HEK293 (cell line): Measurements from ENCODE around the gene SSPN.

ENCODE experiments used
- CTCF ChIA-PET: fragments of 350-600 bp; formaldehyde crosslinking; extraction: SDS; loops from one replicate; lab custom pipeline; 2021; ENCODE audit warnings: antibody characterized with exemption; lab: Yijun Ruan, JAX
- POLR2A ChIA-PET: fragments of 300-600 bp; formaldehyde crosslinking; extraction: SDS; loops from one replicate; lab custom pipeline; 2020; ENCODE audit warnings: antibody characterized with exemption, inconsistent platforms; lab: Yijun Ruan, JAX
- H3K27ac ChIP-seq: fragments of 200-500 bp; sonication (Bioruptor generic); 2 replicates; pipeline ENCODE4 v1.5.1; 2014; ENCODE audit warnings: low read depth, low read length, control low read depth, inconsistent platforms; ENCODE audit errors: extremely low read depth
- H3K36me3 ChIP-seq, 2 experiments: fragments of 200-500 bp in 1 of 2; sonication (Bioruptor generic) in 1 of 2; 1 replicate in 1 of 2; 2 replicates in 1 of 2; pipeline ENCODE4 v1.5.1; 2014 to 2017; ENCODE audit warnings: inconsistent platforms in 2 of 2, low read length in 2 of 2; ENCODE audit not compliant: control insufficient read depth in 2 of 2, insufficient read depth in 1 of 2
- H3K4me1 ChIP-seq: fragments of 200-500 bp; sonication (Bioruptor generic); 2 replicates; pipeline ENCODE4 v1.5.1; 2014; ENCODE audit warnings: mild to moderate bottlenecking, low read length, inconsistent platforms; ENCODE audit not compliant: control insufficient read depth, insufficient read depth
- H3K4me3 ChIP-seq: 2 replicates; pipeline ENCODE4 v1.5.1; 2011; ENCODE audit warnings: low read depth, mild to moderate bottlenecking, control low read depth, low read length, moderate library complexity
- H3K9me3 ChIP-seq: fragments of 200-500 bp; sonication (Bioruptor generic); 2 replicates; pipeline ENCODE4 v1.5.1; 2014; ENCODE audit warnings: low read depth, low read length, inconsistent platforms; ENCODE audit not compliant: control insufficient read depth, insufficient read depth
- EGR2 ChIP-seq: fragments of 450-650 bp; formaldehyde crosslinking; IDR thresholded peaks from 2 replicates; pipeline ENCODE4 v1.5.1; 2016; ENCODE audit warnings: low read depth, missing biosample characterization, missing genetic modification characterization
- HOXD13 ChIP-seq: sonication (generic); formaldehyde crosslinking; IDR thresholded peaks from 2 replicates; pipeline ENCODE4 v1.8.0; 2022; ENCODE audit warnings: missing genetic modification reagents, borderline replicate concordance
- SETDB1 ChIP-seq: IDR thresholded peaks from one replicate; pipeline ENCODE4 v1.6.1; 2017; ENCODE audit warnings: mild to moderate bottlenecking, low read length, moderate library complexity, mixed read lengths; ENCODE audit not compliant: insufficient read length
- SP2 ChIP-seq: fragments of 450-650 bp; formaldehyde crosslinking; IDR thresholded peaks from 2 replicates; pipeline ENCODE4 v1.5.1; 2016; ENCODE audit warnings: missing biosample characterization, missing genetic modification characterization
- ZFP37 ChIP-seq: fragments of 450-650 bp; formaldehyde crosslinking; IDR thresholded peaks from 2 replicates; pipeline ENCODE4 v1.5.1; 2016; ENCODE audit warnings: missing biosample characterization, missing genetic modification characterization
- ZIC2 ChIP-seq: fragments of 450-650 bp; formaldehyde crosslinking; IDR thresholded peaks from 2 replicates; pipeline ENCODE4 v1.5.1; 2016; ENCODE audit warnings: missing biosample characterization, missing genetic modification characterization
- ZNF19 ChIP-seq: fragments of 450-650 bp; formaldehyde crosslinking; IDR thresholded peaks from 2 replicates; pipeline ENCODE4; 2016; ENCODE audit warnings: missing biosample characterization, missing genetic modification characterization, low read depth
- ZNF2 ChIP-seq: fragments of 450-650 bp; formaldehyde crosslinking; IDR thresholded peaks from 2 replicates; pipeline ENCODE4 v1.5.1; 2016; ENCODE audit warnings: missing biosample characterization, missing genetic modification characterization
- ZNF366 ChIP-seq: fragments of 450-650 bp; formaldehyde crosslinking; conservative IDR thresholded peaks from 2 replicates; pipeline ENCODE4 v1.5.1; 2016; ENCODE audit warnings: missing biosample characterization, missing genetic modification characterization
- ZNF404 ChIP-seq: fragments of 450-650 bp; formaldehyde crosslinking; IDR thresholded peaks from 2 replicates; pipeline ENCODE4 v1.5.1; 2017; ENCODE audit warnings: missing biosample characterization, missing genetic modification characterization
- ZNF529 ChIP-seq: fragments of 450-650 bp; formaldehyde crosslinking; IDR thresholded peaks from 2 replicates; pipeline ENCODE4 v1.5.1; 2017; ENCODE audit warnings: missing genetic modification characterization, missing biosample characterization; ENCODE audit not compliant: insufficient replicate concordance
- TF ChIP-seq, protein P1 (sequence below): fragments of 450-650 bp; formaldehyde crosslinking; IDR thresholded peaks from 2 replicates; pipeline ENCODE4 v1.5.1; 2016; ENCODE audit warnings: missing biosample characterization, missing genetic modification characterization
- TF ChIP-seq, protein P2 (sequence below): fragments of 450-650 bp; formaldehyde crosslinking; conservative IDR thresholded peaks from 2 replicates; pipeline ENCODE4 v1.5.1; 2016; ENCODE audit warnings: low read depth, missing biosample characterization, missing genetic modification characterization
- TF ChIP-seq, protein P3 (sequence below): fragments of 450-650 bp; formaldehyde crosslinking; IDR thresholded peaks from 2 replicates; pipeline ENCODE4 v1.5.1; 2016; ENCODE audit warnings: missing biosample characterization, missing genetic modification characterization

Gene SSPN

DNA sequence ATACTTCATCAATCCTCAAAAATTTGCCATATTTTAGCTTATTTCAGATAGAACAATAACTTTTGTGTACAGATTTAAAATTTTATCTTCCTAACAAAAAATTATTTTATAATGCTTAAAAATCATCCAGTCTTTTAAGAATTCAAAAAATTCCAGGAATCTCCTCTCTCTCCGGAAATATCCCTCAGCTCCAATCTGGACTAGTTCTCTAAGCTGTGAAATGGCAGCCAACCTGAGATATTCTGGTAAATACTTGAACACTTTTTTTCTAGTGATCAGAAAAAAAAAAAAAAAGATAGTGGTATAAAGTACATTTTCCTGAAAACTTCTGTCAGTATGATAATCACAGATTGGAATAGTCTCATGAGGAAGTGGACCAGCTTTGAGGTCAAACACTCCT lies 57.6 kb downstream of the SSPN start:
- TF ChIP-seq ZNF529 (tag by site-specific recombination) (no peak), ZIC2 (tag by site-specific recombination) (no peak), ZNF404 (tag by site-specific recombination) (no peak), ZFP37 (tag by site-specific recombination) (no peak), EGR2 (tag by site-specific recombination) (no peak)
- TF ChIP-seq, protein P1, sequence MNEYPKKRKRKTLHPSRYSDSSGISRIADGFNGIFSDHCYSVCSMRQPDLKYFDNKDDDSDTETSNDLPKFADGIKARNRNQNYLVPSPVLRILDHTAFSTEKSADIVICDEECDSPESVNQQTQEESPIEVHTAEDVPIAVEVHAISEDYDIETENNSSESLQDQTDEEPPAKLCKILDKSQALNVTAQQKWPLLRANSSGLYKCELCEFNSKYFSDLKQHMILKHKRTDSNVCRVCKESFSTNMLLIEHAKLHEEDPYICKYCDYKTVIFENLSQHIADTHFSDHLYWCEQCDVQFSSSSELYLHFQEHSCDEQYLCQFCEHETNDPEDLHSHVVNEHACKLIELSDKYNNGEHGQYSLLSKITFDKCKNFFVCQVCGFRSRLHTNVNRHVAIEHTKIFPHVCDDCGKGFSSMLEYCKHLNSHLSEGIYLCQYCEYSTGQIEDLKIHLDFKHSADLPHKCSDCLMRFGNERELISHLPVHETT: no peak
- TF ChIP-seq, all 188 proteins: peak for 0
- no peaks in the 10 kb centered on the region for H3K9me3 ChIP-seq
- no peak overlapping the region for H3K27ac ChIP-seq
- H3K4me1 ChIP-seq: no peaks in the 10 kb centered on the region
- H3K4me3 ChIP-seq: no peak overlapping the region
- CTCF ChIA-PET: interaction anchor here (0.7 kb wide), 2 partner anchors 21 to 45 kb away, joined by 3 to 6 read pairs; no protein-coding TSS in a partner anchor
- no peaks in the 10 kb centered on the region for H3K36me3 ChIP-seq
- POLR2A ChIA-PET: no interaction called here

DNA sequence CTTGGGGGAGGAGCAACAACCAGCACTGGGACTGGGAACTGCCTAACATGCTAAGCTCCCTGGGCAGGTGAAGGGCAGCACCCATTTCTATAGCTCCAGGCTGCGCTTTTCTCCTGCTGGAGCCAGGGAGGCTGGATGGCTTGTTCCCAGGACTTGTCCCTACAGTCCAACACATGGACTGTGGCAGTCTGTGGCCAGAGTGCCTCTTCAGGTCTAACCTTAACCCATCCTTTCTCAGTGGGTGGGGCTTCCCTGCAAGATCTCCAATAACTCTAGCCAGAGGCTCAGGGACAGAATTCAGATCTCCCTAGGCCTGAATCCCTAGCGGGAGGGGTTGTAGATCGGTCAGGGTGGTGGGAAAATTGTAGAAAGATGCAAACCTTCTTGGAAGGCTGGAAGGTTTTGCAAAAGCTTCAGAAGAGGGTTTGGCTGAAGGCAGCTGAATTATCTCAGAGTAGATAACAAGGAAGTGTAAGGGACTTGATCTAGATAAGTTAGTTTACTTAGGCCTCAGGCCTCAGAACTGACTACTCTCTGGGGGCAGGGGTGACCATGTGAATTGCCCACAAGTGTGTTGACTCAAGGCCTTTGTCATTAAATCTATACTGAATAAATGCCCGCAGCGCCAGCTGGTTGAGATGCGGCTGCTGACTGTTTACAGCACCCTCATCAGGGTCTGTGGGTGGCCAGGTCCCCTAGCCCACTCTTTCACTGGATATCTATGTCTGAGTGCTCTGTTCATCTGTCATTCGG lies 60.7 kb downstream of the SSPN start:
- H3K4me1 ChIP-seq: no peaks in the 10 kb centered on the region
- H3K4me3 ChIP-seq: no peak overlapping the region
- H3K27ac ChIP-seq: no peak overlapping the region; the same call in 1 of the 2 replicates
- CTCF ChIA-PET: interaction anchor here (1.2 kb wide), 1 partner anchor 134 kb away, joined by 3 read pairs; no protein-coding TSS in a partner anchor
- H3K9me3 ChIP-seq: no peaks in the 10 kb centered on the region
- H3K36me3 ChIP-seq: no peaks in the 10 kb centered on the region
- peak; percentile 56 for TF ChIP-seq SETDB1
- no peak for TF ChIP-seq ZNF366 (tag by site-specific recombination)
- TF ChIP-seq, all 188 proteins: peak for 1
- POLR2A ChIA-PET: no interaction called here

DNA sequence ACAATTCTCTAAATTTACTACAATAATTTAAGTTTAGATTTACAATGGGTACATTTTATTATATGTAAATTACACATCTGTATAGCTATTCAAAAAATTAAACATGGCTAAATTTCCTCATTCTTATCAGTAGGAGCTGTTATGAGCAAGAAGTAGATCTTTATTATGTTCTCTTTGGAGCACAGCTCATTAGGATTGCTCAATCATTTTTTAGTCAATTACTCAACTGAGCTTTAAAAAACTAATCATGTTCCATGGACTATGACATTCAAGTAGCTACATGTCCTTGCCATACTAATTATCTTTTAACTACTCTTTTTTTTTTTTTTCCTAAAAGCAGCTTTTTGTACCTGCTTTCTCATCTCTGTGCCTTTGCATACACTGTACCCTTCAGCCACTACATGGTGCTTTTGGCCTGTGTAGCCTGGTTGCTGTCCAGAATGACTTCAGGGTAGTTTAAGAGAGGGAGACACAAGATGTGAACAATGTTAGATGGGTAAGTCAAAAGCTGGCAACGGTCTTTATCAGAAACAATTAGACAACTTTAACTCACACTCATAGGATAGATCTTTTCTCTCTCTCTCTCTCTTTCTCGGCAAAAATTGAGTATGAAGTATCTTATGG lies 69.0 kb downstream of the SSPN start:
- Histone ChIP-seq H3K4me3 (no peak overlapping the region), H3K4me1 (no peaks in the 10 kb centered on the region), H3K36me3 (no peaks in the 10 kb centered on the region), H3K9me3 (no peaks in the 10 kb centered on the region), H3K27ac (no peak overlapping the region)
- CTCF ChIA-PET: interaction anchor here (0.7 to 1.7 kb wide), 4 partner anchors 10 to 43 kb away, joined by 3 to 5 read pairs (median 3); no protein-coding TSS in a partner anchor
- POLR2A ChIA-PET: no interaction called here
- TF ChIP-seq HOXD13 (CRISPR knock-in tag) (no peak), ZNF2 (tag by site-specific recombination) (peak; percentile 77)
- TF ChIP-seq, all 188 proteins: peak for 1

DNA sequence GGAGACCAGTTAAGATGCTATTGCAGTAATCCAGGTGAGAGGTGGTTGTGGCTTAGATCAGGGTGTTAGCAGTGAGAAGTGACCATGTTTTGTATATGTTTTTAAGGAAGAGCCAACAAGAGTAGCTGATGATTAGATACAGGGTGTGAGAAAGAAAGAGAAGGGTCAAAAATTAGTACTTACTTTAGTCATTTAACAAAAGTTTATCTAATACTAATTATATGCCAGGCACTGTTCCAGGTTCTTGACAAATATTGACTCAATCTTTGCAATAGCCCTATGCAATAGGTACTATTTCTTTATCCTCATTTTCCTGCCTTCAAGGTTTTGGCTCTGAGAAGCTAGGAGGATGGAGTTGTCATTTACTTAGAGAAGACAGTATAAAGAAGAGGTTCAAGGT lies 70.2 kb downstream of the SSPN start:
- TF ChIP-seq, protein P2, sequence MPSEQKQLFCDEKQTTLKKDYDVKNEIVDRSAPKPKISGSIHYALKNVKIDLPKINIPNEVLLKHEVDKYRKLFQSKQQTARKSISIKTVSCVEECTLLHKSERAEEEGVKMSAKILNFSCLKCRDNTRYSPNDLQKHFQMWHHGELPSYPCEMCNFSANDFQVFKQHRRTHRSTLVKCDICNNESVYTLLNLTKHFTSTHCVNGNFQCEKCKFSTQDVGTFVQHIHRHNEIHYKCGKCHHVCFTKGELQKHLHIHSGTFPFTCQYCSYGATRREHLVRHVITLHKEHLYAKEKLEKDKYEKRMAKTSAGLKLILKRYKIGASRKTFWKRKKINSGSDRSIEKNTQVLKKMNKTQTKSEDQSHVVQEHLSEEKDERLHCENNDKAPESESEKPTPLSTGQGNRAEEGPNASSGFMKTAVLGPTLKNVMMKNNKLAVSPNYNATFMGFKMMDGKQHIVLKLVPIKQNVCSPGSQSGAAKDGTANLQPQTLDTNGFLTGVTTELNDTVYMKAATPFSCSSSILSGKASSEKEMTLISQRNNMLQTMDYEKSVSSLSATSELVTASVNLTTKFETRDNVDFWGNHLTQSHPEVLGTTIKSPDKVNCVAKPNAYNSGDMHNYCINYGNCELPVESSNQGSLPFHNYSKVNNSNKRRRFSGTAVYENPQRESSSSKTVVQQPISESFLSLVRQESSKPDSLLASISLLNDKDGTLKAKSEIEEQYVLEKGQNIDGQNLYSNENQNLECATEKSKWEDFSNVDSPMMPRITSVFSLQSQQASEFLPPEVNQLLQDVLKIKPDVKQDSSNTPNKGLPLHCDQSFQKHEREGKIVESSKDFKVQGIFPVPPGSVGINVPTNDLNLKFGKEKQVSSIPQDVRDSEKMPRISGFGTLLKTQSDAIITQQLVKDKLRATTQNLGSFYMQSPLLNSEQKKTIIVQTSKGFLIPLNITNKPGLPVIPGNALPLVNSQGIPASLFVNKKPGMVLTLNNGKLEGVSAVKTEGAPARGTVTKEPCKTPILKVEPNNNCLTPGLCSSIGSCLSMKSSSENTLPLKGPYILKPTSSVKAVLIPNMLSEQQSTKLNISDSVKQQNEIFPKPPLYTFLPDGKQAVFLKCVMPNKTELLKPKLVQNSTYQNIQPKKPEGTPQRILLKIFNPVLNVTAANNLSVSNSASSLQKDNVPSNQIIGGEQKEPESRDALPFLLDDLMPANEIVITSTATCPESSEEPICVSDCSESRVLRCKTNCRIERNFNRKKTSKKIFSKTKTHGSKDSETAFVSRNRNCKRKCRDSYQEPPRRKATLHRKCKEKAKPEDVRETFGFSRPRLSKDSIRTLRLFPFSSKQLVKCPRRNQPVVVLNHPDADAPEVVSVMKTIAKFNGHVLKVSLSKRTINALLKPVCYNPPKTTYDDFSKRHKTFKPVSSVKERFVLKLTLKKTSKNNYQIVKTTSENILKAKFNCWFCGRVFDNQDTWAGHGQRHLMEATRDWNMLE (tag by site-specific recombination): no peak
- TF ChIP-seq, protein P1: no peak
- TF ChIP-seq ZNF19 (tag by site-specific recombination): no peak
- no peak for TF ChIP-seq SP2 (tag by site-specific recombination)
- TF ChIP-seq, protein P3, sequence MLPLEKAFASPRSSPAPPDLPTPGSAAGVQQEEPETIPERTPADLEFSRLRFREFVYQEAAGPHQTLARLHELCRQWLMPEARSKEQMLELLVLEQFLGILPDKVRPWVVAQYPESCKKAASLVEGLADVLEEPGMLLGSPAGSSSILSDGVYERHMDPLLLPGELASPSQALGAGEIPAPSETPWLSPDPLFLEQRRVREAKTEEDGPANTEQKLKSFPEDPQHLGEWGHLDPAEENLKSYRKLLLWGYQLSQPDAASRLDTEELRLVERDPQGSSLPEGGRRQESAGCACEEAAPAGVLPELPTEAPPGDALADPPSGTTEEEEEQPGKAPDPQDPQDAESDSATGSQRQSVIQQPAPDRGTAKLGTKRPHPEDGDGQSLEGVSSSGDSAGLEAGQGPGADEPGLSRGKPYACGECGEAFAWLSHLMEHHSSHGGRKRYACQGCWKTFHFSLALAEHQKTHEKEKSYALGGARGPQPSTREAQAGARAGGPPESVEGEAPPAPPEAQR (tag by site-specific recombination): no peak
- TF ChIP-seq SETDB1: no peak
- Histone ChIP-seq H3K4me3 (no peak overlapping the region), H3K27ac (no peak overlapping the region), H3K4me1 (no peaks in the 10 kb centered on the region), H3K9me3 (no peaks in the 10 kb centered on the region), H3K36me3 (no peaks in the 10 kb centered on the region)
- ChIA-PET POLR2A (no interaction called here), CTCF (no interaction called here)
